Aorta (tissue), 5 donors: Measurements from ENCODE around the gene MRPL3. TPM values are rescaled to one million over a fixed set of nuclear protein-coding genes. Genes with fewer than 3 reads are reported as not detected.

ENCODE experiments used
- ATAC-seq: fragments of 200-7000 bp; cut with Tn5 transposase; one replicate; pipeline ENCODE4 v1.9.1; 2022; ENCODE audit warnings: moderate library complexity; ENCODE audit not compliant: low FRiP score
- DNase-seq, 2 donors: peaks; one replicate each; pipeline ENCODE4 v3.0.0-alpha.2; 2020
- H3K27ac ChIP-seq, 2 donors: one replicate each; pipeline ENCODE4 v1.5.1; 2013; ENCODE audit warnings: low read length in 2 of 2, mild to moderate bottlenecking in 2 of 2, moderate library complexity in 2 of 2, control low read depth in 1 of 2, inconsistent platforms in 1 of 2, low read depth in 1 of 2
- H3K27me3 ChIP-seq, 2 donors: one replicate each; pipeline ENCODE4 v1.6.1; 2013; ENCODE audit warnings: control low read depth in 1 of 2, low read length in 1 of 2, mild to moderate bottlenecking in 1 of 2, moderate library complexity in 1 of 2; ENCODE audit not compliant: insufficient read depth in 2 of 2, control insufficient read depth in 1 of 2
- H3K36me3 ChIP-seq, 2 donors: one replicate each; pipeline ENCODE4 v1.6.1; 2013; ENCODE audit warnings: control low read depth in 1 of 2, low read length in 1 of 2, mild to moderate bottlenecking in 1 of 2; ENCODE audit not compliant: insufficient read depth in 2 of 2, control insufficient read depth in 1 of 2
- H3K4me1 ChIP-seq, 2 donors: one replicate each; pipeline ENCODE4 v1.6.1; 2013; ENCODE audit warnings: low read length in 2 of 2, control low read depth in 1 of 2, mild to moderate bottlenecking in 1 of 2, moderate library complexity in 1 of 2; ENCODE audit not compliant: insufficient read depth in 2 of 2, control insufficient read depth in 1 of 2
- H3K4me3 ChIP-seq, 2 donors: one replicate each; pipeline ENCODE4 v1.5.1; 2013; ENCODE audit warnings: low read length in 2 of 2, control low read depth in 1 of 2, mild to moderate bottlenecking in 1 of 2
- H3K9me3 ChIP-seq: one replicate; pipeline ENCODE4 v1.6.1; 2013; ENCODE audit warnings: mild to moderate bottlenecking, low read length; ENCODE audit not compliant: control insufficient read depth
- WGBS, 2 donors: extraction: QIAGEN DNeasy Blood & Tissue Kit; methylation state at CpG; one replicate each; pipeline ENCODE4 v1.1.7; 2013; 5-methylcytosine and 5-hydroxymethylcytosine counted together
- intact Hi-C, 2 donors: fragments of 100-400 bp; cut with DNase I; formaldehyde crosslinking; loops; one replicate each; pipeline versions ENCODE4 v1.14.2 to v1.15.0; 2022
- polyA plus RNA-seq, 2 donors: library from polyadenylated mRNA; stranded (reverse); fragments of 200-250 nt; gene quantifications; one replicate each; pipeline ENCODE4 v1.2.3, GENCODE V29; 2013
- total RNA-seq, 2 donors: library from RNA; stranded (reverse); fragmentation: NEBNext Ultra II Directional; extraction: Animal tissue kit (Norgen Biotek cat#: 25700); gene quantifications; one replicate each; pipeline ENCODE4 v1.2.1, GENCODE V29; 2021
- donor health status: healthy with polysubstance abuse.
- donor health status: Bipolar disorder and iron deficiency.
- donor health status: DM: no; HTN: no; CAD: no.
- donor health status: DM: no; HTN: no; CAD: no.
- donor health status: DM: yes; HTN: yes; CAD: no.

The MRPL3 gene
- total and polyA plus RNA-seq, 4 donors = 40.9 to 52.5 (median 48.2) TPM

GRCh38 chr3:131530388-131530787 lies 27.6 kb upstream of the MRPL3 start:
- no peak overlapping the region for H3K27ac ChIP-seq
- no peaks in the 10 kb centered on the region for H3K9me3 ChIP-seq
- H3K27me3 ChIP-seq = no peaks in the 10 kb centered on the region
- no peak overlapping the region for H3K4me3 ChIP-seq
- 54 to 58% methylated on average over 1 of the region's 1 CpG for WGBS, 2 donors
- ATAC-seq (no peak), DNase-seq (no peak)
- intact Hi-C loops = no loop called here
- H3K4me1 ChIP-seq = no peaks in the 10 kb centered on the region
- H3K36me3 ChIP-seq = no peaks in the 10 kb centered on the region

GRCh38 chr3:131526801-131527347 lies 24.1 kb upstream of the MRPL3 start:
- Histone ChIP-seq H3K27me3 (no peaks in the 10 kb centered on the region), H3K36me3 (no peaks in the 10 kb centered on the region), H3K27ac (no peak overlapping the region), H3K9me3 (no peaks in the 10 kb centered on the region), H3K4me1 (no peaks in the 10 kb centered on the region), H3K4me3 (no peak overlapping the region)
- peak; percentile 68 to 81 for DNase-seq
- intact Hi-C loops = no loop called here
- 9 to 11% methylated on average over 31 to 37 of the region's 37 CpGs for WGBS, 2 donors
- ATAC-seq = peak; percentile 55

GRCh38 chr3:131518680-131519079 lies 15.9 kb upstream of the MRPL3 start:
- Histone ChIP-seq H3K27ac (no peak overlapping the region), H3K36me3 (no peaks in the 10 kb centered on the region), H3K9me3 (peaks cover 2% of the 10 kb centered on the region), H3K4me3 (no peak overlapping the region), H3K27me3 (no peaks in the 10 kb centered on the region), H3K4me1 (no peaks in the 10 kb centered on the region)
- 76% methylated on average over 7 of the region's 7 CpGs for WGBS, 2 donors
- DNase-seq (no peak), ATAC-seq (no peak)
- intact Hi-C loops = no loop called here

GRCh38 chr3:131505421-131505820 lies 2.6 kb upstream of the MRPL3 start:
- Histone ChIP-seq H3K4me3 (no peak overlapping the region), H3K27ac (no peak overlapping the region), H3K4me1 (no peaks in the 10 kb centered on the region), H3K9me3 (no peaks in the 10 kb centered on the region), H3K27me3 (no peaks in the 10 kb centered on the region), H3K36me3 (no peaks in the 10 kb centered on the region)
- WGBS, 2 donors = 65% methylated on average over 4 of the region's 4 CpGs
- ATAC-seq (no peak), DNase-seq (no peak)
- intact Hi-C loops = loop anchor here in 1 of 2 donors (10.0 kb wide), 2 partner anchors 471 to 519 kb away; no protein-coding TSS in a partner anchor

GRCh38 chr3:131503320-131503635 lies 507 bp upstream of the MRPL3 start:
- H3K9me3 ChIP-seq = no peaks in the 10 kb centered on the region

GRCh38 chr3:131501949-131502348 lies 822 bp downstream of the MRPL3 start:
- H3K4me3 ChIP-seq = peak overlapping the region; percentile 76 to 82
- no peak overlapping the region for H3K27ac ChIP-seq
- 41 to 47% methylated on average over 2 of the region's 2 CpGs for WGBS, 2 donors
- ATAC-seq (no peak), DNase-seq (no peak)
- no peaks in the 10 kb centered on the region for H3K9me3 ChIP-seq
- intact Hi-C loops = loop anchor here (2.0 to 10.0 kb wide), 3 partner anchors 119 to 523 kb away; no protein-coding TSS in a partner anchor
- no peaks in the 10 kb centered on the region for H3K27me3 ChIP-seq
- peaks cover 0 to 2% of the 10 kb centered on the region in 2 donors for H3K36me3 ChIP-seq
- no peaks in the 10 kb centered on the region for H3K4me1 ChIP-seq

More at GRCh38 chr3:131503320-131503635, 507 bp upstream of the MRPL3 start:
- Histone ChIP-seq H3K27me3 (no peaks in the 10 kb centered on the region), H3K27ac (peak overlapping the region in 1 of 2 donors; percentile 27), H3K4me3 (peak overlapping the region; percentile 56 to 76), H3K4me1 (no peaks in the 10 kb centered on the region), H3K36me3 (no peaks in the 10 kb centered on the region)
- ATAC-seq = no peak
- intact Hi-C loops = loop anchor here (2.0 to 10.0 kb wide), 3 partner anchors 120 to 522 kb away; no protein-coding TSS in a partner anchor
- no peak for DNase-seq

GRCh38 chr3:131494706-131495105 lies 8.1 kb downstream of the MRPL3 start:
- intact Hi-C loops = loop anchor here in 1 of 2 donors (10.0 kb wide), 1 partner anchor 110 kb away; the partner anchor contains the start of gene NUDT16
- H3K27ac ChIP-seq = no peak overlapping the region
- H3K27me3 ChIP-seq = no peaks in the 10 kb centered on the region
- no peaks in the 10 kb centered on the region for H3K4me1 ChIP-seq
- WGBS, 2 donors = 91% methylated on average over 1 of the region's 1 CpG
- ATAC-seq = no peak
- H3K4me3 ChIP-seq = no peak overlapping the region
- H3K9me3 ChIP-seq = no peaks in the 10 kb centered on the region
- DNase-seq = no peak
- H3K36me3 ChIP-seq = peaks cover 2 to 6% of the 10 kb centered on the region in 2 donors

GRCh38 chr3:131491775-131492174 lies 11.0 kb downstream of the MRPL3 start:
- H3K27me3 ChIP-seq = no peaks in the 10 kb centered on the region
- H3K9me3 ChIP-seq = no peaks in the 10 kb centered on the region
- ATAC-seq (no peak), DNase-seq (no peak)
- intact Hi-C loops = loop anchor here in 1 of 2 donors (10.0 kb wide), 1 partner anchor 107 kb away; the partner anchor contains the start of gene NUDT16
- WGBS, 2 donors = 98 to 100% methylated on average over 2 of the region's 2 CpGs
- H3K27ac ChIP-seq = no peak overlapping the region
- no peak overlapping the region for H3K4me3 ChIP-seq
- H3K36me3 ChIP-seq = peaks cover 1 to 3% of the 10 kb centered on the region in 2 donors
- no peaks in the 10 kb centered on the region for H3K4me1 ChIP-seq

GRCh38 chr3:131491084-131491483 lies 11.7 kb downstream of the MRPL3 start:
- H3K4me3 ChIP-seq = no peak overlapping the region
- no peaks in the 10 kb centered on the region for H3K9me3 ChIP-seq
- WGBS, 2 donors = 85 to 88% methylated on average over 2 of the region's 2 CpGs
- H3K27ac ChIP-seq = no peak overlapping the region
- DNase-seq (no peak), ATAC-seq (no peak)
- no peaks in the 10 kb centered on the region for H3K4me1 ChIP-seq
- intact Hi-C loops = loop anchor here in 1 of 2 donors (10.0 kb wide), 1 partner anchor 106 kb away; the partner anchor contains the start of gene NUDT16
- H3K36me3 ChIP-seq = peaks cover 0 to 3% of the 10 kb centered on the region in 2 donors
- no peaks in the 10 kb centered on the region for H3K27me3 ChIP-seq
